GM12864 (cell line): ENCODE results near the gene ANK3.

Experiments
- DNase-seq: peaks from one replicate; pipeline ENCODE4 v3.0.0-alpha.2; 2011; ENCODE audit warnings: low read depth
- H3K4me3 ChIP-seq: 2 replicates; pipeline ENCODE4 v1.5.1; 2011; ENCODE audit warnings: mild to moderate bottlenecking, low read depth, low read length, control low read depth
- TF ChIP-seq, protein P1 (sequence below): IDR thresholded peaks from 2 replicates; pipeline ENCODE4 v1.5.1; 2011; ENCODE audit warnings: low read depth, mild to moderate bottlenecking, moderate library complexity, low read length, control low read depth, inconsistent platforms; ENCODE audit errors: missing control alignments

Gene ANK3

GRCh38 chr10:60023155-60023877 lies 366.4 kb downstream of the ANK3 start:
- DNase-seq, result no peak
- TF ChIP-seq, protein P1, sequence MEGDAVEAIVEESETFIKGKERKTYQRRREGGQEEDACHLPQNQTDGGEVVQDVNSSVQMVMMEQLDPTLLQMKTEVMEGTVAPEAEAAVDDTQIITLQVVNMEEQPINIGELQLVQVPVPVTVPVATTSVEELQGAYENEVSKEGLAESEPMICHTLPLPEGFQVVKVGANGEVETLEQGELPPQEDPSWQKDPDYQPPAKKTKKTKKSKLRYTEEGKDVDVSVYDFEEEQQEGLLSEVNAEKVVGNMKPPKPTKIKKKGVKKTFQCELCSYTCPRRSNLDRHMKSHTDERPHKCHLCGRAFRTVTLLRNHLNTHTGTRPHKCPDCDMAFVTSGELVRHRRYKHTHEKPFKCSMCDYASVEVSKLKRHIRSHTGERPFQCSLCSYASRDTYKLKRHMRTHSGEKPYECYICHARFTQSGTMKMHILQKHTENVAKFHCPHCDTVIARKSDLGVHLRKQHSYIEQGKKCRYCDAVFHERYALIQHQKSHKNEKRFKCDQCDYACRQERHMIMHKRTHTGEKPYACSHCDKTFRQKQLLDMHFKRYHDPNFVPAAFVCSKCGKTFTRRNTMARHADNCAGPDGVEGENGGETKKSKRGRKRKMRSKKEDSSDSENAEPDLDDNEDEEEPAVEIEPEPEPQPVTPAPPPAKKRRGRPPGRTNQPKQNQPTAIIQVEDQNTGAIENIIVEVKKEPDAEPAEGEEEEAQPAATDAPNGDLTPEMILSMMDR, result no peak

DNA sequence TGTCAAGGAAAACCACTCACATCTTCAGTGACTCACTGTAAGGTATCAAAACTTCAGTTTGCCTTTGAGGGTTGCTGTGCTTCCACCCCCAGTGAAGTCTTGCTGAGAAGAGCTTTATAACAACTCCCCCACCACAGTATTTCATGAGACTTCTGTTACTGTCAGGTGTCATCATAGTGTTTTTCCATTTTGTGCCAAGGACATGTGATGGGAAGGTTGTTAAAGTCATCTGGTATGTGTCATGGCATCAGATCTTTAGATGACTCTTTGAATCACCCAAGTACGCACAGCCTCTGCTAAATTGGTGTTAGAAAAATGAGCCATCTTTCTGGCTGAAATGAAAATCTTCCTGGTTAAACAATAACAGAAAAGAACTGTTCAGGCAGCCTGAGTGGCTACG lies 368.3 kb downstream of the ANK3 start:
- TF ChIP-seq, protein P1, result no peak
- no peak for DNase-seq
- no peak overlapping the region for H3K4me3 ChIP-seq

More at GRCh38 chr10:60023155-60023877, 366.4 kb downstream of the ANK3 start:
- no peak overlapping the region for H3K4me3 ChIP-seq

- TF ChIP-seq, protein P1, result no peak
- no peak for DNase-seq
- H3K4me3 ChIP-seq, result no peak overlapping the region
Measured at GRCh38 chr10:60016794-60017193, 372.9 kb downstream of the ANK3 start.

- DNase-seq, result no peak
- TF ChIP-seq, protein P1, result no peak
Measured at GRCh38 chr10:60009710-60010383, 379.8 kb downstream of the ANK3 start.

GRCh38 chr10:60009276-60009675 lies 380.4 kb downstream of the ANK3 start:
- TF ChIP-seq, protein P1, result no peak
- DNase-seq, result no peak
- no peak overlapping the region for H3K4me3 ChIP-seq

More at GRCh38 chr10:60009710-60010383, 379.8 kb downstream of the ANK3 start:
- H3K4me3 ChIP-seq, result no peak overlapping the region

DNA sequence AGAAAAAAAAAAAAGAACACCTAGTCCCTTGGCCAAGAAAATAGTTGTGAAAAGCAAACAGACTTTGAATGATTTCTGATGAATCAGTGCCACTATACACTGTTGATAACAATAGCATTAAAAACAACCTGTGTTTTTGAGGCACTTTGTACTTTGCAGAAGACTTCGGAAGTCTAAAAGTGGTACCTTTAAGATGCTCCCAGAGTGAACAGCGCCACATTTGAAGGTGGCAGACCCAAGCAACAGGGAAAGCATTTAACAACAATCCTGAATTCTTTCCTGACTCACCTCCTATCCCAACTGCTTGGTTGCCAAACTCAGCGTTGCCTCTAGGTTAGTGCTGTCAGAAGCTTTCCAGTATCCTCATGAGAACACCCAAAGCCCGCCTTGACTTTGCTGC lies 380.9 kb downstream of the ANK3 start:
- H3K4me3 ChIP-seq, result no peak overlapping the region
- TF ChIP-seq, protein P1, result no peak
- no peak for DNase-seq
